Measurements from ENCODE around the gene MRPS31.

The MRPS31 gene

GRCh38 chr13:40770934-40771618 lies at the start of gene MRPS31:
Gene MRPS31, minus strand, starts transcription at chr13:40771190. Its CDS starts 54 bp downstream, at chr13:40771136.
- peak; percentile 99 for DNase-seq

- no peak for DNase-seq
Observed at GRCh38 chr13:40819797-40820315, 48.9 kb upstream of the MRPS31 start.

- no peak for DNase-seq
Observed at GRCh38 chr13:40818926-40819325, 47.9 kb upstream of the MRPS31 start.

- no peak for DNase-seq
Observed at GRCh38 chr13:40814803-40815202, 43.8 kb upstream of the MRPS31 start.

- DNase-seq: no peak
Observed at GRCh38 chr13:40813667-40814454, 42.9 kb upstream of the MRPS31 start.

- no peak for DNase-seq
Observed at GRCh38 chr13:40812724-40813445, 41.9 kb upstream of the MRPS31 start.

- DNase-seq: no peak
Observed at GRCh38 chr13:40812102-40812501, 41.1 kb upstream of the MRPS31 start.

- DNase-seq: no peak
Observed at GRCh38 chr13:40809471-40809870, 38.5 kb upstream of the MRPS31 start.

GRCh38 chr13:40806241-40806640 lies 35.3 kb upstream of the MRPS31 start:
- no peak for DNase-seq

GRCh38 chr13:40803316-40803715 lies 32.3 kb upstream of the MRPS31 start:
- no peak for DNase-seq

GRCh38 chr13:40801255-40802217 lies 30.5 kb upstream of the MRPS31 start:
- no peak for DNase-seq

GRCh38 chr13:40800559-40800958 lies 29.6 kb upstream of the MRPS31 start:
- DNase-seq: no peak

- no peak for DNase-seq
Observed at GRCh38 chr13:40799508-40799907, 28.5 kb upstream of the MRPS31 start.

GRCh38 chr13:40798380-40798779 lies 27.4 kb upstream of the MRPS31 start:
- DNase-seq: no peak

GRCh38 chr13:40796649-40797048 lies 25.7 kb upstream of the MRPS31 start:
- no peak for DNase-seq

- DNase-seq: no peak
Observed at GRCh38 chr13:40794414-40795368, 23.7 kb upstream of the MRPS31 start.

GRCh38 chr13:40793339-40793738 lies 22.3 kb upstream of the MRPS31 start:
- no peak for DNase-seq

GRCh38 chr13:40792284-40793051 lies 21.5 kb upstream of the MRPS31 start:
- DNase-seq: peak; percentile 50

- DNase-seq: no peak
Observed at GRCh38 chr13:40790154-40790616, 19.2 kb upstream of the MRPS31 start.

Measured in activated CD8-positive, alpha-beta memory T cell treated with anti-CD3 and anti-CD28 coated beads for 24 hours (primary cell).